Adipocyte (in vitro differentiated cells): ENCODE results near the gene F7.
"Not testable (repeated sequence)": the region's sequence is repeated elsewhere in the genome, so short reads cannot be mapped to it uniquely, and the experiment has no call there.

Source experiments
- DNase-seq: peaks from one replicate; pipeline ENCODE4 v3.0.0-alpha.2; 2015; ENCODE audit warnings: low read depth
- H3K27me3 ChIP-seq: replicated peaks from 2 replicates; pipeline ENCODE4 v1.7.0; 2013; ENCODE audit warnings: mild to moderate bottlenecking, low read length, moderate library complexity; ENCODE audit not compliant: control insufficient read depth, insufficient read depth
- H3K36me3 ChIP-seq: 2 replicates; pipeline ENCODE4 v1.7.0; 2013; ENCODE audit warnings: low read length, mild to moderate bottlenecking, moderate library complexity; ENCODE audit not compliant: control insufficient read depth, insufficient read depth, severe bottlenecking
- H3K4me1 ChIP-seq: 2 replicates; pipeline ENCODE4 v1.7.0; 2013; ENCODE audit warnings: mild to moderate bottlenecking, low read length, moderate library complexity; ENCODE audit not compliant: control insufficient read depth, insufficient read depth
- H3K4me3 ChIP-seq: 2 replicates; pipeline ENCODE4 v1.7.0; 2013; ENCODE audit warnings: mild to moderate bottlenecking, low read length, moderate library complexity
- H3K9ac ChIP-seq: 2 replicates; pipeline ENCODE4 v1.7.0; 2013; ENCODE audit warnings: mild to moderate bottlenecking, low read length, moderate library complexity
- H3K9me3 ChIP-seq: 2 replicates; pipeline ENCODE4 v1.7.0; 2013; ENCODE audit warnings: mild to moderate bottlenecking, low read length, moderate library complexity; ENCODE audit not compliant: control insufficient read depth

F7 gene

GRCh38 chr13:113155982-113156655, 50.5 kb downstream of the F7 start:
- Histone ChIP-seq H3K9me3 (no peaks in the 10 kb centered on the region), H3K36me3 (no peaks in the 10 kb centered on the region), H3K27me3 (peaks cover 11% of the 10 kb centered on the region), H3K4me3 (no peak overlapping the region), H3K9ac (no peak overlapping the region), H3K4me1 (peaks cover 28% of the 10 kb centered on the region)
- no peak for DNase-seq

- Histone ChIP-seq H3K36me3 (no peaks in the 10 kb centered on the region), H3K9ac (no peak overlapping the region), H3K27me3 (peaks cover 14% of the 10 kb centered on the region), H3K4me3 (no peak overlapping the region), H3K4me1 (peaks cover 22% of the 10 kb centered on the region), H3K9me3 (no peaks in the 10 kb centered on the region)
- no peak for DNase-seq
Observed at GRCh38 chr13:113157206-113157928, 51.8 kb downstream of the F7 start.

- H3K27me3 ChIP-seq = peaks cover 14% of the 10 kb centered on the region
- H3K9me3 ChIP-seq = no peaks in the 10 kb centered on the region
- H3K4me3 ChIP-seq = no peak within 1 kb of the TSS
- peaks cover 14% of the 10 kb centered on the region for H3K4me1 ChIP-seq
- no peaks in the 10 kb centered on the region for H3K36me3 ChIP-seq
- H3K9ac ChIP-seq = no peak within 1 kb of the TSS
- no peak for DNase-seq
Observed at GRCh38 chr13:113157929-113158747, 52.5 kb downstream of the F7 start, which contains the start of gene PROZ. TSS of gene PROZ (plus strand) at chr13:113158648. CDS start at chr13:113158661, 13 bp downstream.

GRCh38 chr13:113158946-113159345, 53.4 kb downstream of the F7 start:
- H3K36me3 ChIP-seq = no peaks in the 10 kb centered on the region
- H3K4me1 ChIP-seq = peaks cover 9% of the 10 kb centered on the region
- H3K4me3 ChIP-seq = no peak overlapping the region
- H3K27me3 ChIP-seq = peaks cover 14% of the 10 kb centered on the region
- no peak overlapping the region for H3K9ac ChIP-seq
- H3K9me3 ChIP-seq = no peaks in the 10 kb centered on the region
- DNase-seq = no peak

GRCh38 chr13:113159701-113160100, 54.1 kb downstream of the F7 start:
- no peak for DNase-seq
- Histone ChIP-seq H3K9me3 (no peaks in the 10 kb centered on the region), H3K4me1 (peaks cover 5% of the 10 kb centered on the region)

GRCh38 chr13:113160983-113161382, 55.4 kb downstream of the F7 start:
- no peaks in the 10 kb centered on the region for H3K4me1 ChIP-seq

More at GRCh38 chr13:113159701-113160100, 54.1 kb downstream of the F7 start:
- Histone ChIP-seq H3K4me3 (no peak overlapping the region), H3K27me3 (peaks cover 14% of the 10 kb centered on the region), H3K36me3 (no peaks in the 10 kb centered on the region), H3K9ac (no peak overlapping the region)

GRCh38 chr13:113161433-113161832, 55.8 kb downstream of the F7 start:
- no peak overlapping the region for H3K4me3 ChIP-seq
- no peak overlapping the region for H3K9ac ChIP-seq
- no peak for DNase-seq
- H3K27me3 ChIP-seq = peaks cover 14% of the 10 kb centered on the region
- H3K4me1 ChIP-seq = no peaks in the 10 kb centered on the region
- no peaks in the 10 kb centered on the region for H3K9me3 ChIP-seq
- H3K36me3 ChIP-seq = no peaks in the 10 kb centered on the region

More at GRCh38 chr13:113160983-113161382, 55.4 kb downstream of the F7 start:
- DNase-seq = no peak
- no peaks in the 10 kb centered on the region for H3K36me3 ChIP-seq
- no peak overlapping the region for H3K9ac ChIP-seq
- no peak overlapping the region for H3K4me3 ChIP-seq
- no peaks in the 10 kb centered on the region for H3K9me3 ChIP-seq
- peaks cover 14% of the 10 kb centered on the region for H3K27me3 ChIP-seq

- H3K4me3 ChIP-seq, H3K4me1 ChIP-seq, DNase-seq, H3K9me3 ChIP-seq, H3K9ac ChIP-seq, H3K36me3 ChIP-seq: not testable (repeated sequence)
- peaks cover 14% of the 10 kb centered on the region for H3K27me3 ChIP-seq
Observed at GRCh38 chr13:113161975-113162374, 56.4 kb downstream of the F7 start.

- H3K9me3 ChIP-seq = peaks cover 4% of the 10 kb centered on the region
- DNase-seq = no peak
- H3K36me3 ChIP-seq = no peaks in the 10 kb centered on the region
- H3K4me3 ChIP-seq = no peak overlapping the region
- H3K9ac ChIP-seq = no peak overlapping the region
- H3K4me1 ChIP-seq = no peaks in the 10 kb centered on the region
- peaks cover 14% of the 10 kb centered on the region for H3K27me3 ChIP-seq
Observed at GRCh38 chr13:113162783-113163685, 57.4 kb downstream of the F7 start.

- Histone ChIP-seq H3K9me3 (peaks cover 4% of the 10 kb centered on the region), H3K4me3 (no peak overlapping the region), H3K36me3 (peaks cover 4% of the 10 kb centered on the region), H3K27me3 (peaks cover 14% of the 10 kb centered on the region), H3K9ac (no peak overlapping the region), H3K4me1 (no peaks in the 10 kb centered on the region)
- no peak for DNase-seq
Observed at GRCh38 chr13:113164492-113164891, 58.9 kb downstream of the F7 start.
